SK-N-SH (cell line): ENCODE measurements around the gene AP1B1.

Source experiments
- CTCF ChIP-seq: fragments of 200-600 bp; sonication (generic); IDR thresholded peaks from 2 replicates; pipeline ENCODE4 v1.6.1; 2017; ENCODE audit warnings: antibody characterized with exemption, mild to moderate bottlenecking, moderate library complexity
- ELF1 ChIP-seq: IDR thresholded peaks from 2 replicates; pipeline ENCODE4 v1.4.0; 2012
- EZH2phosphoT487 ChIP-seq: fragments of 200-600 bp; sonication (generic); IDR thresholded peaks from 2 replicates; pipeline ENCODE4 v1.6.1; 2017; ENCODE audit warnings: low read depth, mixed run types, mild to moderate bottlenecking, antibody characterized with exemption, moderate library complexity, borderline replicate concordance
- FOXM1 ChIP-seq: IDR thresholded peaks from 2 replicates; pipeline ENCODE4 v1.4.0; 2012; ENCODE audit warnings: low read depth, mild to moderate bottlenecking
- NRF1 ChIP-seq: IDR thresholded peaks from 2 replicates; pipeline ENCODE4 v1.6.1; 2012; ENCODE audit warnings: low read depth, mild to moderate bottlenecking, low read length
- POLR2AphosphoS5 ChIP-seq: IDR thresholded peaks from 2 replicates; pipeline ENCODE4 v1.6.1; 2012; ENCODE audit warnings: low read depth, low read length
- RAD21 ChIP-seq: IDR thresholded peaks from 2 replicates; pipeline ENCODE4 v1.6.1; 2012; ENCODE audit warnings: mild to moderate bottlenecking, low read length
- REST ChIP-seq: IDR thresholded peaks from 2 replicates; pipeline ENCODE4 v1.6.1; 2012; ENCODE audit warnings: mild to moderate bottlenecking, low read depth, low read length, moderate library complexity
- RFX5 ChIP-seq: IDR thresholded peaks from 2 replicates; pipeline ENCODE4 v1.6.1; 2012; ENCODE audit warnings: mild to moderate bottlenecking, improper control_type of control experiment, low read length
- RXRA ChIP-seq: IDR thresholded peaks from 2 replicates; pipeline ENCODE4 v1.4.0; 2012; ENCODE audit warnings: low read depth, mild to moderate bottlenecking, borderline replicate concordance
- SMC3 ChIP-seq: IDR thresholded peaks from 2 replicates; pipeline ENCODE4 v1.6.1; 2012; ENCODE audit warnings: low read depth, low read length, improper control_type of control experiment
- TAF1 ChIP-seq: IDR thresholded peaks from 2 replicates; pipeline ENCODE4 v1.6.1; 2012; ENCODE audit warnings: low read depth, mild to moderate bottlenecking, low read length, moderate library complexity, borderline replicate concordance
- USF1 ChIP-seq: IDR thresholded peaks from 2 replicates; pipeline ENCODE4 v1.4.0; 2012; ENCODE audit warnings: low read depth, borderline replicate concordance

GRCh38 chr22:29386708-29387107 lies 1.7 kb downstream of the AP1B1 start:
- TF ChIP-seq SMC3 (no peak), NRF1 (no peak), CTCF (no peak), ELF1 (no peak), RAD21 (no peak), FOXM1 (no peak), POLR2AphosphoS5 (no peak), USF1 (no peak), TAF1 (no peak), RXRA (no peak), RFX5 (no peak), EZH2phosphoT487 (no peak), REST (no peak)
